ENCODE measurements around the gene ATP2B2.

ATP2B2 gene

DNA sequence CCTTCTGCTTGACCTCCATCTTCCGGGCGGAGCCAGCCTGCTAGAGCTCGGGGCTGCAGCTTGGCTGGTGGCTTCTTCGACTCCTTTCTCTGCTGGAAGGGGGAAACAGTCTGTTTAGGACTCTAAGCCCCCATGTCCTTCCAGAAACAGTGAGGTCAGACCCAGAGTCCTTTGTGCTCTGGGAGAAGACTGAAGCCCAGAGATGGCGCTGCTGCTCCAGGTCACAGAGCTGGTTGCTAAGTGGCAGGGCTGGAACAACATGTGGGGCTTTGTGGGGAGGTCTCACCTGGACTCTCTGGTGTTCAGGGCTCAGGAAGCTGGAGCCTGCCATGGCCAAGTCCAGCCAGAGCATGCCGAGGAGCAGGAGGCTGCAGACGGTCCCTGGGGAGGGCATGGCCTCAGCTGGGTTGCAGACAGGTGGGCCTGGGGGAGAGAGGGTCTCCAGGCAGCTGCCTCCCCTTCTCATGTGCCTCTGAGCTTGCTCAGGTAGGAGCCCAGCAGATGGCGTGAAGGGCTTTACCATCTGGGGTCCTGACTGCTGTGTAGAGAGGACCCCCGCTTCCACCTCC is 215.5 kb downstream of the ATP2B2 start:
- no peak for DNase-seq

DNA sequence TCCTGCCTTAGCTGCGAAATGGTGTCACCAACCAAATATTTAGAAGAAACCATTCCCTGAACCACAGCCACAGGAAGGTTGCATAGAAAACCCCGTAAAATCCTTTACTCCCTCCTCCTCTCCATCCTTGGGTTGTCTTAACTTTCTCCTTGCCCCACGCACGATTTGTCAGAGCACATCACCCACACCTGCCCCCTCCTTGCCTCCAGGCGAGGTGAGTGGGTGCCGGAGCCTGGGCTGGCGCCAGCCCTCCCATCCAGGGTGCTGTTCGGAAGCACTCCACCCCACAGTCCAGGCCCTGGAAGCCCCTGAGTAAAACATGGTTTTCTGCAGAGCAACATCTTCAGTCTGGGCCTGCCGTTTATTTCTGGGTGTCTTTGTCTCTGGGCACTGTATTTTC is 216.3 kb downstream of the ATP2B2 start:
- DNase-seq = no peak

DNA sequence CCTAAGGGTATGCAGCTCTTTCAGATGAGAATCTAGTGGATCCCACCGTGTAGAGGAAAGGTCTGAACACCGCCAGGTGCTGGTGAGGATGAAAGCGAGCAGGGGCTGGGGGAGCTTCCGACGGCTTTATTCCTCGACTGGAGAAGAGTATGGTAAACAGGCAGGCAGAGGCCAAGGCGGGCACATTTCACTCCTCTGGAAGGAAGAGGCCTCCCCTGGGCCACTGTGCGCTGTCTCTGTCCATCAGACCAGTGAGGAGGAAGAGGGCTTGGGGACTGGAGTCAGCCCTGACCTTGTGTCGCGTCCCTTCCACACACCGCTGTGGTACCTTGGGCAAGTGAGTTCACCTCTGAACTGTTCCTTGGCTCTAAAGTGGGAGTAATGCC is 216.8 kb downstream of the ATP2B2 start:
- DNase-seq = no peak

DNA sequence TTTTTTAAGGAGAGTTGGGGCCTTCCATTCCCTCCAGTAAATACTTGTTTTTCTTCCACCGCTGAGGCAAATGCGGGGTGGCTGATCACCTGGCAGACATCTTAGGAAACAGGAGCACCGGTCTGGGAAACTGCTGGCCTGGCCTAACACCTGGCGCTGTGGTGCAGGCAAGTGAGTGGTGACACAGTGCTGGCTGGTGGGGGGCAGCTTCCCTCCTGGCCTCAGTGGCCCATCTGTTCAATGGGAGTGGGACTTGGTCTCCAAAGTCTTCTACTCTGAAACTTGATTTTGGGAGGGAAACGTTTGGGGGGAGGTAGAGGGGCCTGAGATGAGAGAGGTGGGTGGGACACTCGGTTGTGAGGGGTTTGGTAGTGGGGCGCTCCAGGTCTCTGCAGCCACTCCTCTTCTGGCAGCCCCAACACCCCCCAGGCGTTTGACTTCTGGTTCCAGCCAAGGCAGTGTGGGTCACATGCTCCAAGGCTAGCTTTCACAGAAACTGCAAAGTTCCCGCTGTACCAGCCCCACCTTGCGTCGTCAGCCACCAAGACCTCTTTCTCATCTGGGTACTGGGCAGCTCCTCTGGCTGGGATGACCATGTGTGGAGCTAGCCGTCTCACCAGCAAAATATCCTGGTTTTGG is 217.3 kb downstream of the ATP2B2 start:
- no peak for DNase-seq

DNA sequence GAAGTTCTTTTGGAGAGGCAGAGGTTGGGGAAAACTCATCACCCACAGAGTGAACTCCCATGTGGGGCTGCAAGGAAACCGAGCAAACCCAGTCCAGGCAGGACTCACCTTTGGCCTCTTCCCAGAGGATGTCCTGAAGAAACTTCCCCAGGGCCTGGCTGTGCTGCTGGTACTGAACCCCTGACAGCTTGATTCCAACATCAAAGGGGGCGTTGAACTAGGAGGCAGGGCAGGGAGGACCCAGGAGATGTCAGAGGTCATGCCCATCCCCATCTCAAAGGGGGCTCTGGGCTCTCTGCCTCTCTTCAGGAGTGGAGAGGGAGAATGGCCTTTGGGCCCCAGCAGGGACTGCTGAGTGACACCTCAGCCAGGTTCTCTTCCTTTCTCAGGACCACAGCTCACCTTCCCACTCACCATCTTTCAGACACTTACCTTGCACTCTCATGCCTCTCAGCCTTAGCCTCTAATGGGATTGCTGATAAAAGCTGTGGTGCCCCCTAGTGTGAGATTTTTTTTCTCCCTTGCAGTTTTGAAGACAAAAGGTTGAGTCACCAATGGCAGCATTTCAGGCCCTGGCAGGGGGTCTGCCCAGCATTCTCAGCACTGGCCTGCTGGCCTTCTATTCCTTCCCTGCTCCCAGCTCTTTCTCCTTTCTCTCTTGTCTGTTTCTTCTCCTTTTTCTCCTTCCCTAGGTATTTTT is 218.6 kb downstream of the ATP2B2 start:
- no peak for DNase-seq

DNA sequence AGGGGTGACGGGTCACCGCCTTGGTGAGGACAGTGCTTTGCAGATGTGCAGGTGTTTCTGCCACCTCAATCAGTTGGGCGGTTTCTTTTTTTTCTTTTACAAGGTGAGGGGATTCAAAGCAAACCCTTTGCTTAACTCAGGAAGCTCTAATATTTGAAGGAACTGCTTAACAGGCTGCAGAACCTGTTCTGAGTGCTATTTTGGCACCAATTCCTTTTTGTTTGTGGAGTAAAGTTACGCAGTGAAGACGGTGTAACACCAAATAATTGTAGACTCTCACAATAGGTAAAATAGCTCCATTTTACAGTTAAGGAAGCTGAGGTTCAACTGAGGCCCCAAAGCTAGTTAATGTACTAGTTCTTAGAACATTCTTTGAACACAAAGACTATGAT is 219.3 kb downstream of the ATP2B2 start:
- DNase-seq = no peak

DNA sequence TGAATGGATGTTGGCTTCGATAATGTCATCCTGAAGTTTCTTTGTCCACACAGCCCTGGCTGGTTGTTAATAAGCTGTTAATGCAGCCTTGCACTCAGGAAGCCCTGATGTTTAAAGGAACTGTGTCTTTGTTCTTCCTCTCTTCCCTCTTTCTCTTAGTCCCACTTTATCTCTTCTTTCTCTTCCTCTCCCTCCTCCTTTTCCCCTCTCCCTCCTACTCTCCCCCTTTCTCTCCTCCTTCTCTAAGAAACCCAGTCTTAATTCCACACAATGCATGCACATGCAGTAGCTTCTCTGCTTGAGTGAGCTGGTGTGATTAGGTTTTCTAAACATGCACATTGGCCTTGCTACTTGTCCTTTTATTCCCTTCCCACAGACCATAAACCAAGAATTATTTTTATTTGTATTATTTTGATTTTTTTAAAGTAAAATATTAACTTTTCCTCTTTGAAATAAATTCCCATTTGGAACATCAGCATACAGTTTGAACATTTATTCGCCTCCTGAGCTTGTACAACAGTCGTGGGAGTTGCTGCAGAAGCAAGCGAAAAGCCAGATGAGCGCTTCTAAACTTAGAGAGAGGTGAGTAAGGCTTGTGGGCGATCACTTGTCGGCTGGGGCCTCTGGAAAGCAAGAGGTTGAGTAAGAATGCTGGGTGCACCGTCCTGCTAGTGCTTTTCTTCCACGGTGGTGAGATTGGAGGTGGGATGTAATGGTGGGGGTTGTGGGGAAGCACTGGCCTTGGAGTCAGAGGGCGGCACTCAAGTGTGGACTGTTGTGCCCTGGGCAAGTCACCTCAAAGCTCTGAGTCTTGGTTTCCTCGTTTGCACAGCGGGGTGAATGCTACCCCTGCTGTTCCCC is 219.9 kb downstream of the ATP2B2 start:
- no peak for DNase-seq

DNA sequence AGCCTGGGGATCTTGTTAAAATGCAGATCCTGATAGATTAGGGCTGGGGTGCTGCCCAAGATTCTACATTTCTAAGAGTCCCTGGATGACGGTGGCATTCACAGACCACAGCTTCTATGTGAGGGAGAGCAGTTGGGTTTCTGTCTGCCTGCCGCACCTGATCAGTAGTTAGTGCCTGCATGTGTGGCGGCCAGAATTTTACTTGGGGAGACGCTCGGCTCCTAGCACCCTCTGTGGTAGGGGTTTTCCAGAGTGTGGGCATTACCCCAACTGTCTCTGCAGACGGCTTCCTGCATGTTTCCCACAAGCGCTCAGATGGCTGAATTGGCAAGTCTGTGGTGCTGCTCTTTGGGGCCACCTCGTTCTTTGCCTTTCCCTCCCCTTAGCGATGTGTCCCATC is 220.9 kb downstream of the ATP2B2 start:
- no peak for DNase-seq

DNA sequence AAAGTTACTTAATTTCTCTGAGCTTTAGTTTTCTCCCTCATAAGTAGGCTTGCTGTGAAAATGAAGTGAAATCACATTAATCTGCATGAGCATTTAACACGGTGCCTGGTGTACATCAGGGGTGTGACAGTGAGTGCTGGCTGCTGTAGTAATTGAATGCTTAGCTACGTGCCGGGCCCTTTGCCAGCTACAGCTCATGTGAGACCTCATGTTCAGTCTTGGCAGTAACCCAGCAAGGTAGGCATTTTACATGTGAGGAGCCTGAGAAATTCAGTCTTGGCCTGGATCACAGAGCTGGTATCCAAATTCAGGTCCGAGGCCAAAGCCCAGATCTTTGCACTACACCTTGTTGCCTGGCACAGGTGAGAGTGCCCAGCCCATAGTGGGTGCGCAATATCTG is 221.7 kb downstream of the ATP2B2 start:
- no peak for DNase-seq

DNA sequence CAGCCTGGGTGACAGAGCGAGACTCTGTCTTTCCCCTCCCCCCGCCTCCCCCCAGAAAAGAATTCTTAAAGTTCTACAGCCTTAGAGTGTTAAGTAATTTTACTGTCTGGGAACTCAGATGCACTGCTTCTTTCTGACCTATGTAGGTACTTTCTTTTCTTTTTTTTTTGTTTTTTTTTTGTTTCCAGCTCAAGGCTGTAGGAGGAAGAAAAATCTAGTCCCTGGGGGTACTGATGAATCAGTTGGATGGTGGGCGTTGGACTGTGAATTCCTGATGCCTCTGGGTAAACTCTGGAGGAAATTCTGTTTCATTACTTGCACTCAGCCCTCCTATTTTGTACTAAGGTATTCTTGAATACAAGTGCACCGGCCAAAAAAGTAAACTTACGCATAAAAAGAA is 223.4 kb downstream of the ATP2B2 start:
- DNase-seq = no peak

DNA sequence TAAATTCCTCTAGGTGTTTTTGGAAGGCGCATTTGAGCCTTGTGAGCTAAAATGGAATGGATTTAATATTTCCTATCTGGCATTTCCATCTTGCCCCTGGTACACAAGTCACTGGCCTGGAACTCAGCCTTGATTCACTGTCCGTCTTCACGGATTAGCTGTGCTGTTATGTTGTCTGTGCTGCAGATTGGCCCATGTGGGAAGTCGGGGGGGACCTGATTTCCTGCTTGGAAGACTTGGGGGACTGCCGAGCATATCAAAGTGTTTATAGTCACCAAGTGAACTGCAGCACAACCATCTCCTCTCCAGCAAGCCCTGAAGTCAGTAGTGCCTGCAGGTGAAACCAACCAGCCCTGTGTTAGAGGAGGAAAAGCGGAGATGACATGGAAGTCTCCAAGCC is 224.8 kb downstream of the ATP2B2 start:
- DNase-seq = no peak

DNA sequence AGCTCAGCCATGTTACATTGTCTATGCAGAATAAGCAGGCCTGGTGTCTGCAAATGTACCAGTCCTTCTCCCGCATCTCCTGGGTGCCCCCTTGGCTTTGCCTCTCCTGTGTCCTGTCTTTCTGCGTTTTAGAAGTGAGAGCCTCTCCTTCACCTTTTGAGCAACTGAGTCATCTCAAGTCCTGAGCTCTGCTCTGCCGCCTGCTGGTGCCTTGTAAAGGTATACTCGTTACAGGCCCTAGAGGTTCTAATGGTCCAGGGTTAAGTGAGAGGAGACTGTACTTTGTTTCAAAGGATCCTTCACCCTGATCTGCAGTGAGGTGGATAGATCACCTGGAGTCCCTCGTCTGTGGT is 225.2 kb downstream of the ATP2B2 start:
- DNase-seq = no peak

DNA sequence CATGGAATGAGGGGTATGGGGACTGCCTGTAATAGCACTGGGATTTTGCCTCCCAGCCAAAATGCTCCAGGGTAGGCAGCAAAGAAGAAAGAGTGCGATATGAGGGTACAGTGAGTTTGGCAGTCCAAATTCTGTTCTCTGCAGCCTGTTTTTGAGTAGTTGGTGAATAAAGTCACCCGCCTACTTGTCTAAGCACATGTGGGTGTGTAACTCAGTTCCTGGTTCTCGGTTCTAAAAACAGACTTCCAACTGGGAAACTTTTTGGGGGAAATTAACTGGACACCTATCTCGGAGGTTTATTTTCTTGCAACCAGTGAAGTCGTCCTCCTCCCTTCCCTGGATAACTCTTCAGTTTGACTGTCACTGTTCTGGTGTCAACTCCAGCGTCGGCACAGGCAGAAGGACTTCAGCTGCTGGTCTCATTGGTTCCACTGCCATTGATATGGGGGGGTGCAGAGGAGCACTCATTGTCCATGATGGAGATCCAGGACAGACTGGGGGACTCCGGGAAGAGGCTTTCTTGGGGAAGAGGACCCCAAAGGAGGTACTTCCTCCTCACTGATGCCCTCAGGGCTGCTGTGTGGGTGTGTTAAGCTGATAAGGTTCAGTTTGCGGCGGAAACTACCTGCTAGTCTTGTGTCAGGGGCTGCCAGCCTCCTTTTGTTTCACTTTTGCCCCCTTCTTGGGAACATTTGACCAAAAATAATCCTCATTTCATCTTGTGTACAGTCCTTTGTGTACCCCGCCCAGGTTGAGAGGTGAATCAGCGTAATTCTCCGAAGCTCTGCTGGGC is 225.8 kb downstream of the ATP2B2 start:
- no peak for DNase-seq

DNA sequence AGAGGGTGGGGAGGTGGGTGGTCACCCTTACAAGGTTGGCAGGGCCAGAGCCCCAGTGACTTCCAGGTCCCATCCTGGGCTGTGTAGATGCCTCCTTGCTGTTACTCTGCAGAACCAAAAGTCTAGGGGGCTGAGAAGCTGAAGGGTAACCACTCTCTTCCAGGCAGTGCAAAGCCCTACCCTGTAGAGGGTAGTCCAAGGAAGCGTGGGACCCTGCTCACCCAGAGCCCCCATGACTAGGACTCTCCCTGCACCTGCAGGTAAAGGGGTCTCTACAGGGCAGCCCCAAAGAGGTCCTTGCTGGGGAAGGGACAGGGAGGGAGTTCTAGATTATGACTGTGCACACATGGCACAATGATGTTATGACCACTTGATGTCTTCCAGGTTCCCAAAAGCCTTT is 226.9 kb downstream of the ATP2B2 start:
- no peak for DNase-seq

DNA sequence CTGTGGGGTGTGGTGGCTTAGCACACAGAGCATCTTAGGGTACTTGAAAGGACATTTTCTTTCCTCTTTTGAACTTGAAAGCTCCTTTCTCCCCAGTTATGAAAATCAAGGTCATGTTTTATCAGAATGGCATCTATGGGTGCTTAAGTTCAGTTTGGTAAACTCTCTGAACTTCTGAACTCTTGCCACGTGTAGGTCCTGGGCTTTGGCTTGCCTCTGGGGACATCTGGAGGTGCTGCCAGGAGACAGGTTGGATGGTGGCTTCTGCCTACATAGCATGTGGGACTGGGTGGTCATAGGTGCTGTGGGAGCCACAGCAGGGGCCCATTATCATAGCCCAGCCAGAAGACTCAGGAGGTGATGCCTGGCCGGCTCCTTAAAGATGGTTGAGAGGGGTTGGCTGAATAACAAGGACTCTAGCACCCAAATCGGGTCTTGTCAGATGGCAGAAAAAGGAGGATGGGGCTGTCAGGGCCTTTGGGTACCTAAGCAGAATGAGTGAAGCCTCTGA is 228.2 kb downstream of the ATP2B2 start:
- DNase-seq = no peak

DNA sequence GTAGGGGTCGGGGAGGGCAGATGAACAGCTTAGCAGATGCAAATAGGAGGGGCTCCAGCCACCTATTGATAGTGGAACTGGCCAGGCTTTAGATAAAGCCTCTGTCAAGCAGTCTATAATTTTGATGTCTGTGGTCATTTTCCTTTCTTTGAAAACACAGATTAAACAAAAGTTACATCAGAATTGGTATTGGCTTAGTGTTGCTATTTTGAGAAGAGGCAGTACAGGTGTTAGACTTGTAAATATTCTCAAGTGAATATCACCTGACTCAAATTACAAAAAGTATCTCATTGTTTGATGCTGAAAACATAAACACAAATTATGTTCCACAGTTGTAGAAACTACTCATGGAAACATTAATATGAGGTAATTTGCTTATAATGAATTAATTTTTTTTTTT is 230.8 kb downstream of the ATP2B2 start:
- DNase-seq = no peak

All from NCI-H1436 treated with DMSO at 0.1 percent for 48 hours (cell line).